ENCODE measurements around the gene RNF141. TPM values are rescaled to one million over a fixed set of nuclear protein-coding genes. Genes with fewer than 3 reads are reported as not detected.

Gene RNF141, protein sequence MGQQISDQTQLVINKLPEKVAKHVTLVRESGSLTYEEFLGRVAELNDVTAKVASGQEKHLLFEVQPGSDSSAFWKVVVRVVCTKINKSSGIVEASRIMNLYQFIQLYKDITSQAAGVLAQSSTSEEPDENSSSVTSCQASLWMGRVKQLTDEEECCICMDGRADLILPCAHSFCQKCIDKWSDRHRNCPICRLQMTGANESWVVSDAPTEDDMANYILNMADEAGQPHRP
- total RNA-seq (10 to 100 TPM; 27.1 to 43.0 (median 35.7) TPM), polyA plus RNA-seq (1 to 10 TPM; 6.7 to 7.2 TPM)
- long read RNA-seq, donor 1, full-length matches to known transcripts, result 40 of 46 reads
- long read RNA-seq, donor 1, partial matches to known transcripts, result 2 of 46 reads
- long read RNA-seq, donor 1, other reads (novel, unspliced or antisense), result 4 of 46 reads
- long read RNA-seq, donor 2, full-length matches to known transcripts, result 47 of 50 reads
- long read RNA-seq, donor 2, partial matches to known transcripts, result 1 of 50 reads
- long read RNA-seq, donor 2, other reads (novel, unspliced or antisense), result 2 of 50 reads
- long read RNA-seq, donor 3, full-length matches to known transcripts, result 68 of 71 reads
- long read RNA-seq, donor 3, partial matches to known transcripts, result 2 of 71 reads
- long read RNA-seq, donor 3, other reads (novel, unspliced or antisense), result 1 of 71 reads

DNA sequence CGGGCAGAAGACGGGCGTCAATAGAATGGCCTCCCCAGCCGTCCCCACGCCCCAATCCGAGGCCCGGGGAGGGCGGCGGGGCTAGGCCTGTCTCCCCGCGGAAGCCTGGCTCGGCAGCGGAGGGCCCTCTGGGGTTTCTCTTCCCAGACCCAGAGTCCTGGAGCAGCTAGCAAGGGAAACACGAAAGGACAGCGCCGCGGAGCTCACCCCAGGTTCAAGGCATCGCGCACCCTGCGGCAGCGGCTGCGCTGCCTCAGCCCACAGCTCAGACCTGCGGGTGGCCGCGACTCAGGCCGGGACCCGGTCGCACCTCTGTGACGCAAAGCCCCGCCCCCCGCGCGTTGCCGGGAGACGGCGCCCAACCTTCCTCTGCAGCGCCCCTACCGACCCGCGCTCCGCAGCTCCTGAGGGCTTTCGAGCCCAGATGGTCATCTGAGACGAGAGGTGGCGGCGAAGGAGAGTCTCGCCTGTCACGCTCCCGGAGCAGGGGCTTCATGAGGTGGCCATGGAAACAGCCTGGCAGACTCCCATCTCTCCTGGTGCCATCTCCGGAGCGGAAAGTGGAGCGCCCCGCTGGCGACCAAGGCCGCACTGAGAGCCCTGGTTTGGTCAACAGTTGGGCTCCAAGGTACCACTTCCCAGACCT, at the start of gene RNF141:
TSS of gene RNF141 (minus strand) at position 273 of the 646 bp plus-strand sequence. CDS start 7,029 bp downstream, outside the sequence.
- DNase-seq (peak; percentile 95 to 97), ATAC-seq (peak; percentile 100)
- TF ChIP-seq, protein P1, sequence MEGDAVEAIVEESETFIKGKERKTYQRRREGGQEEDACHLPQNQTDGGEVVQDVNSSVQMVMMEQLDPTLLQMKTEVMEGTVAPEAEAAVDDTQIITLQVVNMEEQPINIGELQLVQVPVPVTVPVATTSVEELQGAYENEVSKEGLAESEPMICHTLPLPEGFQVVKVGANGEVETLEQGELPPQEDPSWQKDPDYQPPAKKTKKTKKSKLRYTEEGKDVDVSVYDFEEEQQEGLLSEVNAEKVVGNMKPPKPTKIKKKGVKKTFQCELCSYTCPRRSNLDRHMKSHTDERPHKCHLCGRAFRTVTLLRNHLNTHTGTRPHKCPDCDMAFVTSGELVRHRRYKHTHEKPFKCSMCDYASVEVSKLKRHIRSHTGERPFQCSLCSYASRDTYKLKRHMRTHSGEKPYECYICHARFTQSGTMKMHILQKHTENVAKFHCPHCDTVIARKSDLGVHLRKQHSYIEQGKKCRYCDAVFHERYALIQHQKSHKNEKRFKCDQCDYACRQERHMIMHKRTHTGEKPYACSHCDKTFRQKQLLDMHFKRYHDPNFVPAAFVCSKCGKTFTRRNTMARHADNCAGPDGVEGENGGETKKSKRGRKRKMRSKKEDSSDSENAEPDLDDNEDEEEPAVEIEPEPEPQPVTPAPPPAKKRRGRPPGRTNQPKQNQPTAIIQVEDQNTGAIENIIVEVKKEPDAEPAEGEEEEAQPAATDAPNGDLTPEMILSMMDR (IDR thresholded peaks at IDR 0.05), result peak; percentile 55 to 94 (median 82)
- H3K4me3 ChIP-seq, result peak within 1 kb of the TSS; percentile 70 to 95 (median 89)
- H3K27me3 ChIP-seq, result no peaks in the 10 kb centered on the region
- intact Hi-C loops (cut with DNase I), result loop anchor here in 2 of 10 donors (10.0 kb wide), 1 partner anchor 194 kb away; no protein-coding TSS in a partner anchor
- no peaks in the 10 kb centered on the region for H3K36me3 ChIP-seq
- H3K9me3 ChIP-seq, result no peaks in the 10 kb centered on the region
- WGBS, 2 donors, result 0% methylated on average over 54 of the region's 54 CpGs
- H3K4me1 ChIP-seq, result peaks cover 0 to 22% (median 11%) of the 10 kb centered on the region in 9 donors
- H3K27ac ChIP-seq, result peak within 1 kb of the TSS; percentile 44 to 92 (median 90)

DNA sequence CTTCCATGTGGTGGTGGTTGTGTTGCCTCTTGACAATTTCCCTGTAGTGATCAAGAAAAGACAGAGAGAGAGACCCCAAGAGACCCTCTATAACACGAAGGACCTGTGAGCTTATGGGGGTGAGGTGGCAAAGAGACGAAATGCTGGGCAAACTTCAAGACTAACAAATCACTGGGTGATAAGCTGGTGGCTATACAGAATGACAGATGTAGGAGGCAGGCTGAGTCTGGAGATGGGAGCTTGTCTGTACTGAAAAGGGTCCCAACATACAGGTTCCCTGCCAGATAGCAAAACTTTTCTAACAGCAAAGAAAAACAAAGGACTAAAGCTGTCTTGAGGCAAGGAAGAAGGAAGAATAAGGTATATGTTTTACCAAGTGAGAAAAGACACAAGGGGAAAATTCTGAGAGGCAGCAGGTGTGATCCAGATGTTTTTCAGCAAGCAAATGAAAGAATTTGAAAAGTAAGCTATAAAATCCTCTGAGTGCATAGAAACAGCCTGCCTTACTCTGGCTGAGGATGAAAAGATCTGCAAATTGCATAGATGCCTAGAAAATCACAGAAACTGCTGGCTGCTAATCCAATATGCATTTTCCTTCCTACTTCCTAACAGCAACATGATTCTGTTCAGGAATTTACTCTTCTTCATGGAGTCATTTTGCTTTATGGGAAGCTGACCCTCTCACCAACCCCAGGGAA, 49.4 kb upstream of the RNF141 start:
- intact Hi-C loops (cut with DNase I), result no loop called here
- ATAC-seq (no peak), DNase-seq (no peak)
- Histone ChIP-seq H3K4me1 (peaks cover 0 to 45% (median 8%) of the 10 kb centered on the region in 9 donors), H3K4me3 (no peak overlapping the region), H3K36me3 (peaks cover 0 to 3% (median 0%) of the 10 kb centered on the region in 9 donors), H3K27me3 (no peaks in the 10 kb centered on the region), H3K27ac (peak overlapping the region in 2 of 10 donors; percentile 21 to 54), H3K9me3 (no peaks in the 10 kb centered on the region)
- 71 to 72% methylated on average over 2 of the region's 2 CpGs for WGBS, 2 donors
- TF ChIP-seq, protein P1 (IDR thresholded peaks at IDR 0.05), result no peak

DNA sequence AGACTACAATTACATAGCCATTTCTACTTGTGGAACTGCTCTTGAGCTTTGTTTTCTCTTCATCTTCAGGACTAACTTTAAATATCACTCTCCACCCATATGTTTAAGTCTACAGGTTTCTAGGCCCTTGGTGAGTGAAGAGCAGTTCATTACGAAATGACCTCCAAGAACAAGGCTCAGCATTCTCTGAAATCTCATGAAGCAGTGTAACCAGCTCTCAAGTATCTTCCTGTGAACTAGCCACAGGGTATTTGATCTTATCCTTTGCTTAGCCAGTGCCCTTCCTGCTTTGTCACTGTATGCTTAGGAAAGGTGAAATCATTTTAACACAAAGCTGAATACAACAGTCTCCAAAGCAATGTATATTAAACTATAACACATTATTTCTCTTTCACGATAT, 47.9 kb upstream of the RNF141 start:
- DNase-seq (no peak), ATAC-seq (no peak)
- intact Hi-C loops (cut with DNase I), result no loop called here
- TF ChIP-seq, protein P1 (IDR thresholded peaks at IDR 0.05), result no peak
- Histone ChIP-seq H3K9me3 (no peaks in the 10 kb centered on the region), H3K36me3 (peaks cover 0 to 3% (median 0%) of the 10 kb centered on the region in 9 donors), H3K27me3 (no peaks in the 10 kb centered on the region), H3K4me1 (peaks cover 4 to 55% (median 20%) of the 10 kb centered on the region in 9 donors), H3K4me3 (no peak overlapping the region), H3K27ac (no peak overlapping the region)
- 93 to 97% methylated on average over 2 of the region's 2 CpGs for WGBS, 2 donors
